Measurements from ENCODE around the gene ARAP3. TPM values are rescaled to one million over a fixed set of nuclear protein-coding genes. Genes with fewer than 3 reads are reported as not detected.
A peak's percentile ranks its signal among the peaks of the same experiment; 100 is the strongest.

The ARAP3 gene
- total and polyA plus RNA-seq, 9 of the 15 experiments (the other 6 are each of a cell fraction or from before 2014, with no cell fraction given): 0.83 to 25.7 (median 6.4) TPM

- TF ChIP-seq, protein P1, sequence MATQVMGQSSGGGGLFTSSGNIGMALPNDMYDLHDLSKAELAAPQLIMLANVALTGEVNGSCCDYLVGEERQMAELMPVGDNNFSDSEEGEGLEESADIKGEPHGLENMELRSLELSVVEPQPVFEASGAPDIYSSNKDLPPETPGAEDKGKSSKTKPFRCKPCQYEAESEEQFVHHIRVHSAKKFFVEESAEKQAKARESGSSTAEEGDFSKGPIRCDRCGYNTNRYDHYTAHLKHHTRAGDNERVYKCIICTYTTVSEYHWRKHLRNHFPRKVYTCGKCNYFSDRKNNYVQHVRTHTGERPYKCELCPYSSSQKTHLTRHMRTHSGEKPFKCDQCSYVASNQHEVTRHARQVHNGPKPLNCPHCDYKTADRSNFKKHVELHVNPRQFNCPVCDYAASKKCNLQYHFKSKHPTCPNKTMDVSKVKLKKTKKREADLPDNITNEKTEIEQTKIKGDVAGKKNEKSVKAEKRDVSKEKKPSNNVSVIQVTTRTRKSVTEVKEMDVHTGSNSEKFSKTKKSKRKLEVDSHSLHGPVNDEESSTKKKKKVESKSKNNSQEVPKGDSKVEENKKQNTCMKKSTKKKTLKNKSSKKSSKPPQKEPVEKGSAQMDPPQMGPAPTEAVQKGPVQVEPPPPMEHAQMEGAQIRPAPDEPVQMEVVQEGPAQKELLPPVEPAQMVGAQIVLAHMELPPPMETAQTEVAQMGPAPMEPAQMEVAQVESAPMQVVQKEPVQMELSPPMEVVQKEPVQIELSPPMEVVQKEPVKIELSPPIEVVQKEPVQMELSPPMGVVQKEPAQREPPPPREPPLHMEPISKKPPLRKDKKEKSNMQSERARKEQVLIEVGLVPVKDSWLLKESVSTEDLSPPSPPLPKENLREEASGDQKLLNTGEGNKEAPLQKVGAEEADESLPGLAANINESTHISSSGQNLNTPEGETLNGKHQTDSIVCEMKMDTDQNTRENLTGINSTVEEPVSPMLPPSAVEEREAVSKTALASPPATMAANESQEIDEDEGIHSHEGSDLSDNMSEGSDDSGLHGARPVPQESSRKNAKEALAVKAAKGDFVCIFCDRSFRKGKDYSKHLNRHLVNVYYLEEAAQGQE (IDR thresholded peaks at IDR 0.05; ENCODE audit: borderline replicate concordance): peak; percentile 31; the same call in 1 of the 2 replicates
- TF ChIP-seq, protein P1 (CRISPR knock-in tag; IDR thresholded peaks at IDR 0.05; ENCODE audit: low read depth): peak; percentile 62; the same call in 1 of the 2 replicates
- TF ChIP-seq SP2 (IDR thresholded peaks at IDR 0.05; ENCODE audit: extremely low read depth, low read depth, low read length, poor library complexity, severe bottlenecking) (no peak), USF1 (CRISPR knock-in tag; IDR thresholded peaks at IDR 0.05) (no peak), RBM22 (IDR thresholded peaks at IDR 0.05; ENCODE audit: low read depth, low read length, poor library complexity, severe bottlenecking) (no peak), CBFA2T3 (IDR thresholded peaks at IDR 0.05) (no peak), ETV6 (IDR thresholded peaks at IDR 0.05; ENCODE audit: borderline replicate concordance in 1 of 2, low read depth in 2 of 2, low read length in 1 of 2) (no peak), ETV6 (CRISPR knock-in tag; IDR thresholded peaks at IDR 0.05; ENCODE audit: borderline replicate concordance) (no peak), HES1 (IDR thresholded peaks at IDR 0.05; ENCODE audit: low read depth) (no peak), NONO (IDR thresholded peaks at IDR 0.05; ENCODE audit: low read depth in 2 of 2, low read length in 1 of 2) (peak in 1 of 2 experiments; percentile 74; a peak in 1 of 4 replicates), SAP30 (IDR thresholded peaks at IDR 0.05; ENCODE audit: borderline replicate concordance, insufficient read depth, low read depth, low read length, poor library complexity, severe bottlenecking) (peak; percentile 56), GABPB2 (CRISPR knock-in tag; conservative IDR thresholded peaks at IDR 0.05) (no peak), HDAC3 (IDR thresholded peaks at IDR 0.05; ENCODE audit: borderline replicate concordance, partially characterized antibody) (no peak), ZNF76 (CRISPR knock-in tag; IDR thresholded peaks at IDR 0.05; ENCODE audit: borderline replicate concordance) (no peak), XRCC3 (IDR thresholded peaks at IDR 0.05) (no peak)
- TF ChIP-seq, protein P2, sequence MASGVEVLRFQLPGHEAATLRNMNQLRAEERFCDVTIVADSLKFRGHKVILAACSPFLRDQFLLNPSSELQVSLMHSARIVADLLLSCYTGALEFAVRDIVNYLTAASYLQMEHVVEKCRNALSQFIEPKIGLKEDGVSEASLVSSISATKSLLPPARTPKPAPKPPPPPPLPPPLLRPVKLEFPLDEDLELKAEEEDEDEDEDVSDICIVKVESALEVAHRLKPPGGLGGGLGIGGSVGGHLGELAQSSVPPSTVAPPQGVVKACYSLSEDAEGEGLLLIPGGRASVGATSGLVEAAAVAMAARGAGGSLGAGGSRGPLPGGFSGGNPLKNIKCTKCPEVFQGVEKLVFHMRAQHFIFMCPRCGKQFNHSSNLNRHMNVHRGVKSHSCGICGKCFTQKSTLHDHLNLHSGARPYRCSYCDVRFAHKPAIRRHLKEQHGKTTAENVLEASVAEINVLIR (CRISPR knock-in tag; IDR thresholded peaks at IDR 0.05): no peak; the same call in 1 of the 2 replicates
Observed at GRCh38 chr5:141636413-141637122, 45.5 kb downstream of the ARAP3 start, which contains the start of the genes HDAC3 and RELL2 (continued).

Data from K562 (cell line).